Head of caudate nucleus (tissue), 42 donors: Measurements from ENCODE around the gene MEIG1.
A peak's percentile ranks its signal among the peaks of the same experiment; 100 is the strongest.
"Not testable (repeated sequence)": the region's sequence is repeated elsewhere in the genome, so short reads cannot be mapped to it uniquely, and the experiment has no call there.

Source experiments
- DNase-seq, 42 donors: peaks; one replicate each; pipeline versions ENCODE4 v3.0.0 to v3.0.0-alpha.2; 2020 to 2021; ENCODE audit warnings: mixed read lengths in 7 of 42
- intact Hi-C: fragments of 100-400 bp; cut with DNase I; formaldehyde crosslinking; loops from one replicate; pipeline ENCODE4 v1.15.0; 2022

Gene MEIG1

GRCh38 chr10:14953424-14954000 is 5.7 kb upstream of the MEIG1 start:
- DNase-seq: peak in 11 of 42 donors; percentile 24 to 56 (median 39)
- intact Hi-C loops: loop anchor here (5.0 kb wide), 2 partner anchors 76 to 116 kb away; partner anchors contain the start of genes CDNF, HSPA14, MSANTD7 and SUV39H2

GRCh38 chr10:14954001-14954770 is 5.0 kb upstream of the MEIG1 start, which contains the start of gene DCLRE1C:
DCLRE1C (minus strand) TSS chr10:14954096; CDS start chr10:14954010, 86 bp downstream.
- peak; percentile 82 to 96 (median 92) for DNase-seq
- intact Hi-C loops: loop anchor here (5.0 kb wide), 2 partner anchors 77 to 117 kb away; partner anchors contain the start of genes CDNF, HSPA14, MSANTD7 and SUV39H2

- DNase-seq: no peak
- intact Hi-C loops: loop anchor here (5.0 kb wide), 2 partner anchors 78 to 118 kb away; partner anchors contain the start of genes CDNF, HSPA14, MSANTD7 and SUV39H2
Observed at GRCh38 chr10:14954934-14955333, 4.3 kb upstream of the MEIG1 start.

GRCh38 chr10:14958872-14959220 is 342 bp upstream of the MEIG1 start:
- DNase-seq: no peak
- intact Hi-C loops: loop anchor here (2.0 kb wide), 1 partner anchor 138 kb away; the partner anchor contains the start of gene RPP38

- no peak for DNase-seq
- intact Hi-C loops: no loop called here
Observed at GRCh38 chr10:14967897-14968296, 8.7 kb downstream of the MEIG1 start.

- peak in 9 of 42 donors; percentile 10 to 63 (median 25) for DNase-seq
- intact Hi-C loops: no loop called here
Observed at GRCh38 chr10:14971867-14972448, 12.8 kb downstream of the MEIG1 start.

- intact Hi-C loops: not testable (repeated sequence)
Observed at GRCh38 chr10:14974153-14974998, 15.2 kb downstream of the MEIG1 start.

GRCh38 chr10:14975672-14976273 is 16.6 kb downstream of the MEIG1 start:
- no peak for DNase-seq
- intact Hi-C loops: no loop called here

More at GRCh38 chr10:14974153-14974998, 15.2 kb downstream of the MEIG1 start:
- DNase-seq: not testable (repeated sequence)

GRCh38 chr10:14982744-14983143 is 23.6 kb downstream of the MEIG1 start:
- intact Hi-C loops: no loop called here
- no peak for DNase-seq

GRCh38 chr10:14989552-14989951 is 30.4 kb downstream of the MEIG1 start:
- intact Hi-C loops, DNase-seq: not testable (repeated sequence)

GRCh38 chr10:14991035-14991749 is 32.0 kb downstream of the MEIG1 start:
- peak in 1 of 42 donors; percentile 2 for DNase-seq
- intact Hi-C loops: not testable (repeated sequence)

GRCh38 chr10:14992336-14992735 is 33.1 kb downstream of the MEIG1 start:
- DNase-seq, intact Hi-C loops: not testable (repeated sequence)

- DNase-seq, intact Hi-C loops: not testable (repeated sequence)
Observed at GRCh38 chr10:14993500-14994455, 34.6 kb downstream of the MEIG1 start.

- no peak for DNase-seq
- intact Hi-C loops: no loop called here
Observed at GRCh38 chr10:14995964-14996565, 36.9 kb downstream of the MEIG1 start.

- DNase-seq, intact Hi-C loops: not testable (repeated sequence)
Observed at GRCh38 chr10:15013530-15013929, 54.3 kb downstream of the MEIG1 start.

- intact Hi-C loops: no loop called here
- peak in 5 of 42 donors; percentile 7 to 44 (median 10) for DNase-seq
Observed at GRCh38 chr10:15015451-15015850, 56.3 kb downstream of the MEIG1 start.
